ENCODE measurements around the gene NTRK1.

- no peak for TF ChIP-seq RCOR1 (IDR thresholded peaks at IDR 0.05; ENCODE audit: low read length)
- TF ChIP-seq CHD2 (IDR thresholded peaks at IDR 0.05; ENCODE audit: low read length, partially characterized antibody) = no peak
- TF ChIP-seq RFX5 (IDR thresholded peaks at IDR 0.05; ENCODE audit: low read length) = no peak
- no peak for TF ChIP-seq RXRA (IDR thresholded peaks at IDR 0.05; ENCODE audit: borderline replicate concordance, low read depth)
- no peak for TF ChIP-seq NRF1 (IDR thresholded peaks at IDR 0.05; ENCODE audit: low read depth, low read length)
- TF ChIP-seq, protein P1, sequence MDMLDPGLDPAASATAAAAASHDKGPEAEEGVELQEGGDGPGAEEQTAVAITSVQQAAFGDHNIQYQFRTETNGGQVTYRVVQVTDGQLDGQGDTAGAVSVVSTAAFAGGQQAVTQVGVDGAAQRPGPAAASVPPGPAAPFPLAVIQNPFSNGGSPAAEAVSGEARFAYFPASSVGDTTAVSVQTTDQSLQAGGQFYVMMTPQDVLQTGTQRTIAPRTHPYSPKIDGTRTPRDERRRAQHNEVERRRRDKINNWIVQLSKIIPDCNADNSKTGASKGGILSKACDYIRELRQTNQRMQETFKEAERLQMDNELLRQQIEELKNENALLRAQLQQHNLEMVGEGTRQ (IDR thresholded peaks at IDR 0.05; ENCODE audit: borderline replicate concordance, low read depth, low read length) = no peak
- no peak for TF ChIP-seq CTCF (IDR thresholded peaks at IDR 0.05)
- TF ChIP-seq NFIC (IDR thresholded peaks at IDR 0.05; ENCODE audit: borderline replicate concordance) = no peak
- TF ChIP-seq, protein P2, sequence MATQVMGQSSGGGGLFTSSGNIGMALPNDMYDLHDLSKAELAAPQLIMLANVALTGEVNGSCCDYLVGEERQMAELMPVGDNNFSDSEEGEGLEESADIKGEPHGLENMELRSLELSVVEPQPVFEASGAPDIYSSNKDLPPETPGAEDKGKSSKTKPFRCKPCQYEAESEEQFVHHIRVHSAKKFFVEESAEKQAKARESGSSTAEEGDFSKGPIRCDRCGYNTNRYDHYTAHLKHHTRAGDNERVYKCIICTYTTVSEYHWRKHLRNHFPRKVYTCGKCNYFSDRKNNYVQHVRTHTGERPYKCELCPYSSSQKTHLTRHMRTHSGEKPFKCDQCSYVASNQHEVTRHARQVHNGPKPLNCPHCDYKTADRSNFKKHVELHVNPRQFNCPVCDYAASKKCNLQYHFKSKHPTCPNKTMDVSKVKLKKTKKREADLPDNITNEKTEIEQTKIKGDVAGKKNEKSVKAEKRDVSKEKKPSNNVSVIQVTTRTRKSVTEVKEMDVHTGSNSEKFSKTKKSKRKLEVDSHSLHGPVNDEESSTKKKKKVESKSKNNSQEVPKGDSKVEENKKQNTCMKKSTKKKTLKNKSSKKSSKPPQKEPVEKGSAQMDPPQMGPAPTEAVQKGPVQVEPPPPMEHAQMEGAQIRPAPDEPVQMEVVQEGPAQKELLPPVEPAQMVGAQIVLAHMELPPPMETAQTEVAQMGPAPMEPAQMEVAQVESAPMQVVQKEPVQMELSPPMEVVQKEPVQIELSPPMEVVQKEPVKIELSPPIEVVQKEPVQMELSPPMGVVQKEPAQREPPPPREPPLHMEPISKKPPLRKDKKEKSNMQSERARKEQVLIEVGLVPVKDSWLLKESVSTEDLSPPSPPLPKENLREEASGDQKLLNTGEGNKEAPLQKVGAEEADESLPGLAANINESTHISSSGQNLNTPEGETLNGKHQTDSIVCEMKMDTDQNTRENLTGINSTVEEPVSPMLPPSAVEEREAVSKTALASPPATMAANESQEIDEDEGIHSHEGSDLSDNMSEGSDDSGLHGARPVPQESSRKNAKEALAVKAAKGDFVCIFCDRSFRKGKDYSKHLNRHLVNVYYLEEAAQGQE (IDR thresholded peaks at IDR 0.05; ENCODE audit: low read depth, low read length) = no peak
- TF ChIP-seq POLR2AphosphoS5 (IDR thresholded peaks at IDR 0.05; ENCODE audit: low read depth, low read length) = no peak
- TF ChIP-seq EP300 (IDR thresholded peaks at IDR 0.05; ENCODE audit: borderline replicate concordance in 1 of 2, low read depth in 1 of 2, low read length in 1 of 2) = no peak
- no peak for TF ChIP-seq SIN3A (IDR thresholded peaks at IDR 0.05; ENCODE audit: borderline replicate concordance, low read depth, low read length)
- TF ChIP-seq GABPA (IDR thresholded peaks at IDR 0.05; ENCODE audit: low read depth) = no peak
Observed at GRCh38 chr1:156833603-156834002, 27.1 kb upstream of the NTRK1 start.
